CD14-positive monocyte (primary cell): ENCODE results near the gene TCP10L. TPM values are rescaled to one million over a fixed set of nuclear protein-coding genes. Genes with fewer than 3 reads are reported as not detected.

Source experiments
- DNase-seq, 3 donors: peaks; one replicate each; pipeline ENCODE4 v3.0.0-alpha.2; 2011 to 2022
- H2AFZ ChIP-seq: 2 replicates; pipeline ENCODE4 v1.6.0; 2012; ENCODE audit warnings: mild to moderate bottlenecking, low read depth, low read length, inconsistent platforms; ENCODE audit not compliant: insufficient read depth, poor library complexity, severe bottlenecking
- H3K27ac ChIP-seq, 2 donors: 1 replicate in 1 of 2; 2 replicates in 1 of 2; pipeline ENCODE4 v1.5.1; 2012 to 2013; ENCODE audit warnings: low read length in 2 of 2, control low read depth in 1 of 2, inconsistent platforms in 1 of 2, low read depth in 1 of 2, mild to moderate bottlenecking in 1 of 2
- H3K27me3 ChIP-seq, 2 donors: one replicate each; pipeline versions ENCODE4 v1.6.0 to v1.6.1; 2011 to 2013; ENCODE audit warnings: low read length in 2 of 2; ENCODE audit not compliant: control insufficient read depth in 2 of 2, insufficient read depth in 2 of 2
- H3K36me3 ChIP-seq, 2 donors: replicated peaks in 1 of 2; 1 replicate in 1 of 2; 2 replicates in 1 of 2; pipeline versions ENCODE4 v1.5.1 to v1.6.1; 2012 to 2013; ENCODE audit warnings: low read length in 2 of 2, control low read depth in 1 of 2, inconsistent platforms in 1 of 2, mild to moderate bottlenecking in 1 of 2; ENCODE audit not compliant: insufficient read depth in 2 of 2, control insufficient read depth in 1 of 2
- H3K4me1 ChIP-seq, 2 donors: 1 replicate in 1 of 2; 2 replicates in 1 of 2; pipeline versions ENCODE4 v1.5.1 to v1.6.1; 2012 to 2013; ENCODE audit warnings: low read length in 2 of 2, control low read depth in 1 of 2, inconsistent platforms in 1 of 2, mild to moderate bottlenecking in 1 of 2, moderate library complexity in 1 of 2; ENCODE audit not compliant: insufficient read depth in 2 of 2, control insufficient read depth in 1 of 2
- H3K4me2 ChIP-seq: replicated peaks from 2 replicates; pipeline ENCODE3; 2012; ENCODE audit warnings: low read length, moderate library complexity, mild to moderate bottlenecking; ENCODE audit not compliant: poor library complexity, severe bottlenecking; ENCODE audit errors: extremely low read depth
- H3K4me3 ChIP-seq, 3 experiments: fragments of 200-600 bp in 1 of 3; sonication (generic) in 1 of 3; replicated peaks in 1 of 3; 1 replicate in 2 of 3; 2 replicates in 1 of 3; pipeline ENCODE4 v1.5.1; 2011 to 2013; ENCODE audit warnings: low read length in 3 of 3, mild to moderate bottlenecking in 3 of 3, control low read depth in 2 of 3, low read depth in 2 of 3, inconsistent platforms in 1 of 3, moderate library complexity in 1 of 3
- H3K79me2 ChIP-seq: 2 replicates; pipeline ENCODE4 v1.6.0; 2012; ENCODE audit warnings: mild to moderate bottlenecking, control low read depth, inconsistent platforms, low read length, moderate library complexity; ENCODE audit not compliant: insufficient read depth
- H3K9ac ChIP-seq: 2 replicates; pipeline ENCODE4 v1.6.0; 2017; ENCODE audit warnings: low read length, mild to moderate bottlenecking; ENCODE audit not compliant: insufficient read depth, poor library complexity, severe bottlenecking
- H3K9me3 ChIP-seq, 2 donors: replicated peaks in 1 of 2; 1 replicate in 1 of 2; 2 replicates in 1 of 2; pipeline versions ENCODE4 v1.5.1 to v1.6.1; 2012 to 2013; ENCODE audit warnings: low read length in 2 of 2, control low read depth in 1 of 2; ENCODE audit not compliant: control insufficient read depth in 1 of 2, insufficient read depth in 1 of 2
- H4K20me1 ChIP-seq: 2 replicates; pipeline ENCODE4 v1.6.0; 2012; ENCODE audit warnings: mild to moderate bottlenecking, low read length, control low read depth, moderate library complexity; ENCODE audit not compliant: insufficient read depth
- H3K27ac Mint-ChIP-seq, 7 donors: one replicate each; pipeline ENCODE4 v1.8.0; 2020; ENCODE audit warnings: mild to moderate bottlenecking in 7 of 7, mixed read lengths in 7 of 7, moderate library complexity in 6 of 7, inconsistent platforms in 2 of 7
- H3K27me3 Mint-ChIP-seq, 3 donors: one replicate each; pipeline ENCODE4 v1.8.0; 2021 to 2022; ENCODE audit warnings: low read depth in 3 of 3, mild to moderate bottlenecking in 3 of 3, mixed read lengths in 3 of 3, moderate library complexity in 3 of 3, inconsistent platforms in 1 of 3
- H3K36me3 Mint-ChIP-seq, 2 donors: one replicate each; pipeline ENCODE4 v1.8.0; 2020; ENCODE audit warnings: mixed read lengths in 2 of 2, inconsistent platforms in 1 of 2, mild to moderate bottlenecking in 1 of 2
- H3K4me1 Mint-ChIP-seq: one replicate; pipeline ENCODE4 v1.8.0; 2020; ENCODE audit warnings: mild to moderate bottlenecking, mixed read lengths
- H3K4me3 Mint-ChIP-seq, 2 donors: one replicate each; pipeline ENCODE4 v1.8.0; 2020; ENCODE audit warnings: mild to moderate bottlenecking in 2 of 2, mixed read lengths in 2 of 2, moderate library complexity in 1 of 2
- H3K9me3 Mint-ChIP-seq, 7 donors: one replicate each; pipeline ENCODE4 v1.8.0; 2020 to 2022; ENCODE audit warnings: mixed read lengths in 7 of 7, mild to moderate bottlenecking in 6 of 7, moderate library complexity in 6 of 7, inconsistent platforms in 2 of 7
- WGBS: methylation state at CpG from one replicate; pipeline ENCODE4 v1.1.5; 2013; ENCODE audit warnings: missing lambda C conversion rate; ENCODE audit not compliant: insufficient coverage; 5-methylcytosine and 5-hydroxymethylcytosine counted together
- intact Hi-C, 2 donors: fragments of 100-400 bp; cut with micrococcal nuclease; formaldehyde crosslinking; loops; one replicate each; pipeline versions ENCODE4 v1.15.0 to v1.15.1; 2023
- polyA plus RNA-seq, 3 donors: library from polyadenylated mRNA; depleted of rRNA in 1 of 3; unstranded in 2 of 3; stranded (reverse) in 1 of 3; fragments of 300-500 nt in 2 of 3; fragments of >200 nt in 1 of 3; fragmentation: Illumina TruSeq in 2 of 3; gene quantifications; 1 replicate in 2 of 3; 2 replicates in 1 of 3; pipeline ENCODE4 v1.2.3, GENCODE V29; 2012 to 2021
- TF ChIP-seq, protein P1 (sequence below): fragments of 200-600 bp; IDR thresholded peaks from one replicate; pipeline ENCODE4 v1.8.0; 2022; ENCODE audit warnings: antibody characterized with exemption, mild to moderate bottlenecking

The TCP10L gene
- polyA plus RNA-seq, 3 donors, result 0.07 to 0.41 (median 0.12) TPM

DNA sequence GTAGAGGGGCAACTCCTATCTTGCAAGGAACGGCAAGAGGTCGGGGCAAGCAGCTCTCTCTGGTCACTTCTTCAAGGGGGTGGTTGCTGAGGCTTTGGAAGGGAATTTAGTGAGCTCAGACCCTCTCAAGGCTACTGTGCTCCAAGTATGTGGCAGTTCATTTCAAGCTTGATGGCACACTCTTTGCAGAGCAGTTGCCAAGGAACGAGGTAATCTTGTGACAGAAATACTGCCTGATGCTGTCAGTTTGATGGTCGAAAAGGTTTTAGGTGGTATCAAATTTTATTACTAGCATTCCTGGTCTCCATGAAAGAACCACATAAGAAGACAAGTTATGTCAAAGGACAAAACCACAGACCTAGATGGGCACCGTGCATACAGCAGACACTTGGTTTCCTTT is 13.8 kb upstream of the TCP10L start:
- Histone ChIP-seq H3K27ac (no peak overlapping the region), H3K27me3 (no peaks in the 10 kb centered on the region), H4K20me1 (peaks cover 3% of the 10 kb centered on the region), H3K4me3 (no peak overlapping the region), H3K9ac (no peak overlapping the region), H3K9me3 (no peaks in the 10 kb centered on the region), H3K4me2 (no peak overlapping the region), H3K36me3 (peaks cover 38 to 51% of the 10 kb centered on the region in 2 donors), H3K4me1 (no peaks in the 10 kb centered on the region), H2AFZ (no peak overlapping the region), H3K79me2 (no peaks in the 10 kb centered on the region)
- TF ChIP-seq, protein P1, sequence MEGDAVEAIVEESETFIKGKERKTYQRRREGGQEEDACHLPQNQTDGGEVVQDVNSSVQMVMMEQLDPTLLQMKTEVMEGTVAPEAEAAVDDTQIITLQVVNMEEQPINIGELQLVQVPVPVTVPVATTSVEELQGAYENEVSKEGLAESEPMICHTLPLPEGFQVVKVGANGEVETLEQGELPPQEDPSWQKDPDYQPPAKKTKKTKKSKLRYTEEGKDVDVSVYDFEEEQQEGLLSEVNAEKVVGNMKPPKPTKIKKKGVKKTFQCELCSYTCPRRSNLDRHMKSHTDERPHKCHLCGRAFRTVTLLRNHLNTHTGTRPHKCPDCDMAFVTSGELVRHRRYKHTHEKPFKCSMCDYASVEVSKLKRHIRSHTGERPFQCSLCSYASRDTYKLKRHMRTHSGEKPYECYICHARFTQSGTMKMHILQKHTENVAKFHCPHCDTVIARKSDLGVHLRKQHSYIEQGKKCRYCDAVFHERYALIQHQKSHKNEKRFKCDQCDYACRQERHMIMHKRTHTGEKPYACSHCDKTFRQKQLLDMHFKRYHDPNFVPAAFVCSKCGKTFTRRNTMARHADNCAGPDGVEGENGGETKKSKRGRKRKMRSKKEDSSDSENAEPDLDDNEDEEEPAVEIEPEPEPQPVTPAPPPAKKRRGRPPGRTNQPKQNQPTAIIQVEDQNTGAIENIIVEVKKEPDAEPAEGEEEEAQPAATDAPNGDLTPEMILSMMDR, result no peak
- no peak for DNase-seq
- Mint-ChIP-seq H3K4me1 (no peaks in the 10 kb centered on the region), H3K27ac (no peak overlapping the region), H3K9me3 (no peaks in the 10 kb centered on the region), H3K4me3 (no peak overlapping the region), H3K27me3 (no peaks in the 10 kb centered on the region), H3K36me3 (peaks cover 37 to 60% of the 10 kb centered on the region in 2 donors)
- intact Hi-C loops, result no loop called here
- 100% methylated on average over 3 of the region's 5 CpGs for WGBS

DNA sequence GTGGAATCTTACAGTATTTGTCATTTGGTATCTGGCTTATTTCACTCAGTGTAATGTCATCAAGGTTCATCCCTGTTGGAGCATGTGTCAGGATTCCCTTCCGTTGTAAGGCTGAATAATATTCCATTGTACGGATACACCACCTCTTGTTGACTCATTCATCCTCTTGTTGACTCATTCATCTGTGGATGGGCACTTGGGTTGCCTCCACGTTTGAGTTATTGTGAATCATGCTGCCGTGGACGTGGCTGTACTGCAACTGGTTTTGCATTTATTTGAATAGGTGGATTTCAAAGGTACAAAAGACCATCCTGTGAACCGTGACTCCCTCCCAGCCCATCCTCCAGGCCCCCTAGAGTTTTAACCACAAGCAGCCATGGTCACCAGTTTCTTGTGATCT is 11.9 kb upstream of the TCP10L start:
- Histone ChIP-seq H3K9ac (no peak overlapping the region), H3K9me3 (no peaks in the 10 kb centered on the region), H3K27me3 (no peaks in the 10 kb centered on the region), H3K79me2 (no peaks in the 10 kb centered on the region), H4K20me1 (peaks cover 3% of the 10 kb centered on the region), H3K4me3 (no peak overlapping the region), H3K27ac (no peak overlapping the region), H2AFZ (no peak overlapping the region), H3K4me1 (no peaks in the 10 kb centered on the region), H3K4me2 (no peak overlapping the region), H3K36me3 (peaks cover 21 to 32% of the 10 kb centered on the region in 2 donors)
- WGBS, result 100% methylated on average over 1 of the region's 6 CpGs
- Mint-ChIP-seq H3K9me3 (no peaks in the 10 kb centered on the region), H3K4me1 (no peaks in the 10 kb centered on the region), H3K4me3 (no peak overlapping the region), H3K27me3 (no peaks in the 10 kb centered on the region), H3K36me3 (peaks cover 18 to 42% of the 10 kb centered on the region in 2 donors), H3K27ac (no peak overlapping the region)
- TF ChIP-seq, protein P1, result no peak
- no peak for DNase-seq
- intact Hi-C loops, result no loop called here
